ENCODE measurements around the gene TPBG. TPM values are rescaled to one million over a fixed set of nuclear protein-coding genes. Genes with fewer than 3 reads are reported as not detected.

TPBG gene
- total and polyA plus RNA-seq, 2 of the 4 experiments (the other 2 are of a cell fraction) = 19.7 to 71.7 TPM

- dilution Hi-C loops (cut with HindIII; ENCODE audit: low sequenced_read_pairs, unreplicated experiment) = no loop called here
- H2BK5ac ChIP-seq (ENCODE audit: low read depth, low read length, poor library complexity, severe bottlenecking) = no peak overlapping the region
- CTCF ChIA-PET = interaction anchor here (0.6 kb wide), 2 partner anchors 736 to 1369 kb away, joined by 3 read pairs; no protein-coding TSS in a partner anchor
Observed at GRCh38 chr6:82322386-82322785, 41.2 kb upstream of the TPBG start.

More at GRCh38 chr6:82322386-82322785, 41.2 kb upstream of the TPBG start:
- Histone ChIP-seq H3K14ac (replicated peaks; ENCODE audit: low read depth, low read length) (no peak overlapping the region), H2BK15ac (ENCODE audit: low read depth, low read length) (no peak overlapping the region), H4K20me1 (ENCODE audit: insufficient read depth, low read length) (no peaks in the 10 kb centered on the region), H2BK120ac (ENCODE audit: low read depth, low read length) (no peak overlapping the region), H3K4me2 (ENCODE audit: low read depth, low read length) (no peak overlapping the region), H3K9me1 (ENCODE audit: insufficient read depth, low read length) (no peaks in the 10 kb centered on the region), H2AK5ac (ENCODE audit: low read depth, low read length) (no peak overlapping the region), H3K27ac (ENCODE audit: insufficient read depth, low read length) (no peak overlapping the region), H3K4me1 (ENCODE audit: control insufficient read depth, insufficient read depth, low read length) (no peaks in the 10 kb centered on the region), H3K4ac (ENCODE audit: low read depth, low read length) (no peak overlapping the region), H2BK20ac (ENCODE audit: low read depth, low read length) (no peak overlapping the region), H3K4me3 (ENCODE audit: insufficient read depth, low read depth, low read length) (no peak overlapping the region), H3K18ac (ENCODE audit: low read depth, low read length) (no peak overlapping the region), H4K8ac (ENCODE audit: low read depth in 2 of 2, low read length in 2 of 2) (no peak overlapping the region), H3K9me3 (ENCODE audit: control insufficient read depth, insufficient read depth, low read length) (no peaks in the 10 kb centered on the region), H4K91ac (ENCODE audit: insufficient read depth, low read depth, low read length) (no peak overlapping the region), H3K36me3 (ENCODE audit: control insufficient read depth, insufficient read depth, low read length) (no peaks in the 10 kb centered on the region), H3K23ac (ENCODE audit: low read depth, low read length) (no peak overlapping the region), H3K27me3 (ENCODE audit: control insufficient read depth, insufficient read depth, low read length) (no peaks in the 10 kb centered on the region; the same call in 1 of the 2 replicates), H2AK9ac (replicated peaks; ENCODE audit: low read depth, low read length, poor library complexity) (no peak overlapping the region), H3K9ac (ENCODE audit: low read depth, low read length) (no peak overlapping the region), H2AFZ (replicated peaks; ENCODE audit: low read length, poor library complexity) (no peak overlapping the region), H3K79me1 (ENCODE audit: low read depth in 1 of 2, low read length in 2 of 2) (no peaks in the 10 kb centered on the region), H4K5ac (ENCODE audit: low read depth, low read length) (no peak overlapping the region), H3K56ac (ENCODE audit: extremely low read depth, insufficient read depth, low read length) (no peak overlapping the region)
- POLR2A ChIA-PET (ENCODE audit: unreplicated experiment) = no interaction called here
- no peak for ATAC-seq (ENCODE audit: low read depth)
- no peak for DNase-seq
- intact Hi-C loops (cut with micrococcal nuclease) (no loop called here), in situ Hi-C loops (cut with MboI; ENCODE audit: low sequenced_read_pairs) (no loop called here)
- no peak for TF ChIP-seq BHLHE40 (IDR thresholded peaks at IDR 0.05; ENCODE audit: low read depth, low read length)
- no peak for TF ChIP-seq SMC3 (IDR thresholded peaks at IDR 0.05; ENCODE audit: low read depth, low read length)
- TF ChIP-seq USF2 (IDR thresholded peaks at IDR 0.05; ENCODE audit: low read depth, low read length) = no peak
- no peak for TF ChIP-seq NFE2L2 (IDR thresholded peaks at IDR 0.05; ENCODE audit: low read depth, low read length)
- TF ChIP-seq RFX5 (IDR thresholded peaks at IDR 0.05; ENCODE audit: low read depth, low read length) = no peak
- TF ChIP-seq MAZ (IDR thresholded peaks at IDR 0.05; ENCODE audit: borderline replicate concordance, low read depth, low read length) = no peak
- TF ChIP-seq, protein P1, sequence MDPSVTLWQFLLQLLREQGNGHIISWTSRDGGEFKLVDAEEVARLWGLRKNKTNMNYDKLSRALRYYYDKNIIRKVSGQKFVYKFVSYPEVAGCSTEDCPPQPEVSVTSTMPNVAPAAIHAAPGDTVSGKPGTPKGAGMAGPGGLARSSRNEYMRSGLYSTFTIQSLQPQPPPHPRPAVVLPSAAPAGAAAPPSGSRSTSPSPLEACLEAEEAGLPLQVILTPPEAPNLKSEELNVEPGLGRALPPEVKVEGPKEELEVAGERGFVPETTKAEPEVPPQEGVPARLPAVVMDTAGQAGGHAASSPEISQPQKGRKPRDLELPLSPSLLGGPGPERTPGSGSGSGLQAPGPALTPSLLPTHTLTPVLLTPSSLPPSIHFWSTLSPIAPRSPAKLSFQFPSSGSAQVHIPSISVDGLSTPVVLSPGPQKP (IDR thresholded peaks at IDR 0.05; ENCODE audit: borderline replicate concordance, low read depth, low read length) = no peak
- no peak for TF ChIP-seq CEBPB (IDR thresholded peaks at IDR 0.05; ENCODE audit: low read depth, low read length)
- TF ChIP-seq CHD1 (IDR thresholded peaks at IDR 0.05; ENCODE audit: low read depth, low read length) = no peak
- no peak for TF ChIP-seq POLR2A (IDR thresholded peaks at IDR 0.05; ENCODE audit: low read depth, low read length)
- no peak for TF ChIP-seq FOS (IDR thresholded peaks at IDR 0.05; ENCODE audit: low read depth, low read length)
- no peak for TF ChIP-seq MAFK (IDR thresholded peaks at IDR 0.05; ENCODE audit: low read depth, low read length)
- no peak for TF ChIP-seq RAD21 (IDR thresholded peaks at IDR 0.05; ENCODE audit: low read length)
- TF ChIP-seq CTCF (conservative IDR thresholded peaks at IDR 0.05; ENCODE audit: low read depth, low read length) = no peak
- no peak for TF ChIP-seq RCOR1 (IDR thresholded peaks at IDR 0.05; ENCODE audit: insufficient replicate concordance, low read length)
- no peak for TF ChIP-seq MXI1 (IDR thresholded peaks at IDR 0.05; ENCODE audit: borderline replicate concordance, low read depth, low read length)
- no CpG with 5 or more reads among the region's 1 CpG for WGBS, 2 experiments (ENCODE audit: extremely low coverage in 2 of 2, insufficient read length in 1 of 2)
- BruUV-seq (replicated peaks) = no TSS peak
